Ishikawa (cell line): Measurements from ENCODE around the gene PROX2.
A peak's percentile ranks its signal among the peaks of the same experiment; 100 is the strongest.

Source experiments
- CEBPB ChIP-seq: IDR thresholded peaks from 2 replicates; pipeline ENCODE4 v1.6.1; 2012
- CREB1 ChIP-seq: IDR thresholded peaks from 2 replicates; pipeline ENCODE4 v1.6.1; 2012; ENCODE audit warnings: low read depth
- EGR1 ChIP-seq: IDR thresholded peaks from 2 replicates; pipeline ENCODE4 v1.6.1; 2012
- EP300 ChIP-seq: IDR thresholded peaks from 2 replicates; pipeline ENCODE4 v1.6.1; 2012; ENCODE audit warnings: borderline replicate concordance
- FOXM1 ChIP-seq: IDR thresholded peaks from 2 replicates; pipeline ENCODE4 v1.6.1; 2012; ENCODE audit warnings: low read depth, borderline replicate concordance
- MAX ChIP-seq: IDR thresholded peaks from 2 replicates; pipeline ENCODE4 v1.6.1; 2012
- NFIC ChIP-seq: IDR thresholded peaks from 2 replicates; pipeline ENCODE4 v1.6.1; 2012
- RAD21 ChIP-seq: IDR thresholded peaks from 2 replicates; pipeline ENCODE4 v1.6.1; 2012; ENCODE audit warnings: low read depth
- REST ChIP-seq: IDR thresholded peaks from 2 replicates; pipeline ENCODE4 v1.6.1; 2012; ENCODE audit warnings: low read depth, mild to moderate bottlenecking
- TAF1 ChIP-seq: IDR thresholded peaks from 2 replicates; pipeline ENCODE4 v1.6.1; 2012; ENCODE audit warnings: low read depth, mild to moderate bottlenecking
- TCF12 ChIP-seq: IDR thresholded peaks from 2 replicates; pipeline ENCODE4 v1.6.1; 2012; ENCODE audit warnings: low read depth
- TEAD4 ChIP-seq: IDR thresholded peaks from 2 replicates; pipeline ENCODE4 v1.6.1; 2012
- USF1 ChIP-seq: IDR thresholded peaks from 2 replicates; pipeline ENCODE4 v1.6.1; 2012
- YY1 ChIP-seq: IDR thresholded peaks from 2 replicates; pipeline ENCODE4 v1.6.1; 2012; ENCODE audit warnings: low read depth
- ZBTB7A ChIP-seq: IDR thresholded peaks from 2 replicates; pipeline ENCODE4 v1.6.1; 2012; ENCODE audit warnings: low read depth

Gene PROX2

GRCh38 chr14:74909501-74909900 is 33.6 kb upstream of the PROX2 start:
- no peak for TF ChIP-seq TAF1
- TF ChIP-seq YY1 = no peak
- no peak for TF ChIP-seq ZBTB7A
- no peak for TF ChIP-seq TEAD4
- no peak for TF ChIP-seq MAX
- no peak for TF ChIP-seq CREB1
- TF ChIP-seq EGR1 = no peak
- TF ChIP-seq RAD21 = no peak
- no peak for TF ChIP-seq CEBPB
- TF ChIP-seq NFIC = no peak

- TF ChIP-seq MAX = no peak
- TF ChIP-seq TCF12 = no peak
- no peak for TF ChIP-seq RAD21
- TF ChIP-seq USF1 = no peak
- TF ChIP-seq CREB1 = no peak
- TF ChIP-seq CEBPB = no peak
- no peak for TF ChIP-seq FOXM1
- no peak for TF ChIP-seq NFIC
- no peak for TF ChIP-seq ZBTB7A
- TF ChIP-seq EP300 = no peak
- no peak for TF ChIP-seq TEAD4
- no peak for TF ChIP-seq EGR1
- no peak for TF ChIP-seq YY1
These were observed 33.0 kb upstream of the PROX2 start for GRCh38 chr14:74908861-74909341.

GRCh38 chr14:74907744-74908143 is 31.8 kb upstream of the PROX2 start:
- TF ChIP-seq TAF1 (no peak), ZBTB7A (no peak), USF1 (no peak), MAX (no peak), EP300 (no peak), RAD21 (no peak)

GRCh38 chr14:74906925-74907521 is 31.1 kb upstream of the PROX2 start:
- no peak for TF ChIP-seq TAF1

- TF ChIP-seq RAD21 (peak; percentile 63), YY1 (no peak), EGR1 (no peak), NFIC (peak; percentile 26; the same call in 1 of the 2 replicates), TAF1 (no peak), CEBPB (no peak), TCF12 (no peak), REST (no peak), TEAD4 (no peak), ZBTB7A (no peak), MAX (peak; percentile 86), USF1 (peak; percentile 80), CREB1 (no peak), FOXM1 (no peak), EP300 (no peak)
These were observed 29.7 kb upstream of the PROX2 start for GRCh38 chr14:74905595-74906142.

- TF ChIP-seq USF1 (no peak), CREB1 (no peak), REST (no peak), EP300 (no peak), TEAD4 (no peak)
These were observed 28.9 kb upstream of the PROX2 start for GRCh38 chr14:74904635-74905503.
